Body of pancreas (tissue), 4 donors: Measurements from ENCODE around the gene PLAC8. TPM values are rescaled to one million over a fixed set of nuclear protein-coding genes. Genes with fewer than 3 reads are reported as not detected.
"Not testable (repeated sequence)": the region's sequence is repeated elsewhere in the genome, so short reads cannot be mapped to it uniquely, and the experiment has no call there.

Experiments used
- ATAC-seq: fragments of 150-250 bp; one replicate; pipeline ENCODE4 v1.9.1; 2016
- DNase-seq, 4 donors: peaks; one replicate each; pipeline ENCODE4 v3.0.0-alpha.2; 2019
- H3K27ac ChIP-seq, 4 donors: fragments of 200-600 bp; sonication (generic); 1 replicate in 3 of 4; 2 replicates in 1 of 4; pipeline versions ENCODE4 v1.5.1 to v1.6.1; 2016 to 2019; ENCODE audit warnings: mild to moderate bottlenecking in 1 of 4, mixed read lengths in 1 of 4, moderate library complexity in 1 of 4
- H3K27me3 ChIP-seq, 2 donors: fragments of 200-600 bp; sonication (generic); one replicate each; pipeline ENCODE4 v1.6.0; 2016; ENCODE audit warnings: mild to moderate bottlenecking in 1 of 2
- H3K36me3 ChIP-seq, 2 donors: fragments of 200-600 bp; sonication (generic); replicated peaks in 1 of 2; 2 replicates each; pipeline ENCODE4 v1.5.1; 2016; ENCODE audit warnings: low read depth in 2 of 2; ENCODE audit not compliant: insufficient read depth in 1 of 2
- H3K4me1 ChIP-seq: fragments of 200-600 bp; sonication (generic); one replicate; pipeline ENCODE4 v1.6.0; 2016
- H3K4me3 ChIP-seq, 2 donors: fragments of 200-600 bp; sonication (generic); 1 replicate in 1 of 2; 2 replicates in 1 of 2; pipeline ENCODE4 v1.5.1; 2016 to 2019
- H3K9me3 ChIP-seq, 3 donors: fragments of 200-600 bp; sonication (generic); 1 replicate in 2 of 3; 2 replicates in 1 of 3; pipeline ENCODE4 v1.5.1; 2016
- POLR2A ChIP-seq, 3 donors: fragments of 450-650 bp; IDR thresholded peaks; one replicate each; pipeline ENCODE4 v1.6.1; 2016; ENCODE audit warnings: antibody characterized with exemption in 3 of 3, mild to moderate bottlenecking in 2 of 3
- WGBS, 2 donors: methylation state at CpG; one replicate each; pipeline ENCODE4 v1.1.5; 2017; 5-methylcytosine and 5-hydroxymethylcytosine counted together
- intact Hi-C: fragments of 100-400 bp; cut with DNase I; formaldehyde crosslinking; loops from one replicate; pipeline ENCODE4 v1.15.1; 2023
- total RNA-seq, 2 donors: library from RNA; depleted of rRNA; stranded (reverse); fragments of >200 nt; gene quantifications; one replicate each; pipeline ENCODE4 v1.1.0, GENCODE V29; 2016
- TF ChIP-seq, protein P1 (sequence below), 7 experiments: fragments of 450-650 bp in 4 of 7; fragments of 200-600 bp in 3 of 7; sonication (generic) in 3 of 7; IDR thresholded peaks; one replicate each; pipeline ENCODE4 v1.5.1; 2016 to 2019; ENCODE audit warnings: antibody characterized with exemption in 7 of 7

PLAC8 gene
- total RNA-seq, 2 donors from 2014 or later, result 2.6 TPM; not detected in 1

DNA sequence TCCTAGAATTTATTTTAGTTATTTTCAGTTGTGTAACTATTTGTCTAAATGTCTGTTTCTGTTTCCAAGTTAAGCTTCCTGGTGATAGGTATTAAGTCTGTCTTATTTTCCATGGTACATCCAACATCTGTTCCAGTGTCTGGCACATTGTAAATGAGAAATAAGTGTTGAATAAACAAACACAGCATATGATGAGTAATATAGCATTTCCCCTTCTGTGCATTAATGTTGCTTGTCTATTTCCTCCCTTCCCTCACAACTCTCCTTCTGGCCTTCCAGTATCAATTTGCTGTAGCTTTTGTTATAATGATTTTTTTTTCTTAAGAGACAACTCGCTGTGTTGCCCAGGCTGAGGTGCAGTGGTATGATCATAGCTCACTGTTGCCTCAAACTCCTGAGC lies 43.4 kb downstream of the PLAC8 start:
- H3K4me3 ChIP-seq, result no peak overlapping the region
- intact Hi-C loops, result loop anchor here (10.0 kb wide), 1 partner anchor 184 kb away; no protein-coding TSS in a partner anchor
- ATAC-seq (no peak), DNase-seq (no peak)
- no peaks in the 10 kb centered on the region for H3K9me3 ChIP-seq
- WGBS, 2 donors, result 89 to 94% methylated on average over 1 of the region's 1 CpG
- H3K27me3 ChIP-seq, result no peaks in the 10 kb centered on the region
- no peak for TF ChIP-seq POLR2A (IDR thresholded peaks at IDR 0.05)
- TF ChIP-seq, protein P1, sequence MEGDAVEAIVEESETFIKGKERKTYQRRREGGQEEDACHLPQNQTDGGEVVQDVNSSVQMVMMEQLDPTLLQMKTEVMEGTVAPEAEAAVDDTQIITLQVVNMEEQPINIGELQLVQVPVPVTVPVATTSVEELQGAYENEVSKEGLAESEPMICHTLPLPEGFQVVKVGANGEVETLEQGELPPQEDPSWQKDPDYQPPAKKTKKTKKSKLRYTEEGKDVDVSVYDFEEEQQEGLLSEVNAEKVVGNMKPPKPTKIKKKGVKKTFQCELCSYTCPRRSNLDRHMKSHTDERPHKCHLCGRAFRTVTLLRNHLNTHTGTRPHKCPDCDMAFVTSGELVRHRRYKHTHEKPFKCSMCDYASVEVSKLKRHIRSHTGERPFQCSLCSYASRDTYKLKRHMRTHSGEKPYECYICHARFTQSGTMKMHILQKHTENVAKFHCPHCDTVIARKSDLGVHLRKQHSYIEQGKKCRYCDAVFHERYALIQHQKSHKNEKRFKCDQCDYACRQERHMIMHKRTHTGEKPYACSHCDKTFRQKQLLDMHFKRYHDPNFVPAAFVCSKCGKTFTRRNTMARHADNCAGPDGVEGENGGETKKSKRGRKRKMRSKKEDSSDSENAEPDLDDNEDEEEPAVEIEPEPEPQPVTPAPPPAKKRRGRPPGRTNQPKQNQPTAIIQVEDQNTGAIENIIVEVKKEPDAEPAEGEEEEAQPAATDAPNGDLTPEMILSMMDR (IDR thresholded peaks at IDR 0.05), result no peak
- no peak overlapping the region for H3K27ac ChIP-seq
- H3K36me3 ChIP-seq, result peaks cover 5 to 9% of the 10 kb centered on the region in 2 donors
- no peaks in the 10 kb centered on the region for H3K4me1 ChIP-seq

DNA sequence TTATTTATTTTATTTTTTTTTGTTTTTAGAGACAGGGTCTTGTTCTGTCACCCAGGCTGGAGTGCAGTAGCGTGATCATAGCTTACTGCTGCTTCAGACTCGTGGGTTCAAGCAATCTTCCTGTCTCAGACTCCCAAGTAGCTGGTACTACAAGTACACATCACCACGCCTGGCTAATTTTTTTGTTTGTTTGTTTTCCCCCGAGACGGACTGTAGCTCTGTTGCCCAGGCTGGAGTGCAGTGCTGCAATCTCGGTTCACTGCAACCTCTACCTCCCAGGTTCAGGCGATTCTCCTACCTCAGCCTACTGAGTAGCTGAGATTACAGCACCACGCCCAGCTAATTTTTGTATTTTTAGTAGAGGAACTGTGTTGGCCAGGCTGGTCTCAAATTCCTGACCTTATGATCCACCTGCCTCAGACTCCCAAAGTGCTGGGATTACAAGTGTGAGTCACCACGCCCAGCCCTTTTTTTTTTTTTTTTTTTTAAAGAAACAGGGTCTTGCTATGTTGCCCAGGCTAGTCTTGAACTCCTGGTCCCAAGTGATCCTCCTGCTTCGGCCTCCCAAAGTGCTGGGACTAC lies 47.4 kb downstream of the PLAC8 start:
- H3K4me1 ChIP-seq, result no peaks in the 10 kb centered on the region
- no peak for DNase-seq
- 85 to 87% methylated on average over 10 of the region's 10 CpGs for WGBS, 2 donors
- H3K27me3 ChIP-seq, result no peaks in the 10 kb centered on the region
- H3K36me3 ChIP-seq, result peaks cover 0 to 16% of the 10 kb centered on the region in 2 donors
- H3K9me3 ChIP-seq, result no peaks in the 10 kb centered on the region
- no peak overlapping the region for H3K4me3 ChIP-seq
- no peak overlapping the region for H3K27ac ChIP-seq
- no peak for TF ChIP-seq POLR2A (IDR thresholded peaks at IDR 0.05)
- TF ChIP-seq, protein P1 (IDR thresholded peaks at IDR 0.05), result no peak
- ATAC-seq, result no peak
- intact Hi-C loops, result no loop called here

DNA sequence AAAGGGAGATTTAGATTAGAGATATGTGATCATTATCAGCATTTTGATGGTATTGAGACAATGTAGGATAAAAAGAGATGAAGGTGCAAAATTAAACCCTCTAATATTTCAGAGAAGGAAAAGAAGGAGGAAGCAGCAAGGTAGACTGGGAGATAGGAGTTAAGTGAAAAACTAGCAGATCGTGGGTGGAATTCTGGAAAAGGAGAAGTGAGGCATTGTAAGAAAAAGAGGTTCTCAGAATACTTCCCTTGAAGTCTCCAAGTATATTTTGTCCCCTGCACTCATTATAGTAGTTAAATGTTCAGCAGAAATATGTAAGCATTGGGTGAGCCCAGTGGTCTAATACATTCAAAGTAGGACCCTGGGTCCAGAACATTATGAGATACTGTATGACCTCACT lies 49.3 kb downstream of the PLAC8 start:
- Histone ChIP-seq H3K27me3 (no peaks in the 10 kb centered on the region), H3K9me3 (no peaks in the 10 kb centered on the region), H3K4me3 (no peak overlapping the region), H3K4me1 (no peaks in the 10 kb centered on the region), H3K36me3 (peaks cover 0 to 19% of the 10 kb centered on the region in 2 donors), H3K27ac (no peak overlapping the region)
- WGBS, 2 donors, result 68 to 91% methylated on average over 1 of the region's 1 CpG
- no peak for ATAC-seq
- DNase-seq, result no peak
- intact Hi-C loops, result no loop called here
- TF ChIP-seq POLR2A (IDR thresholded peaks at IDR 0.05), result no peak
- TF ChIP-seq, protein P1 (IDR thresholded peaks at IDR 0.05), result no peak

DNA sequence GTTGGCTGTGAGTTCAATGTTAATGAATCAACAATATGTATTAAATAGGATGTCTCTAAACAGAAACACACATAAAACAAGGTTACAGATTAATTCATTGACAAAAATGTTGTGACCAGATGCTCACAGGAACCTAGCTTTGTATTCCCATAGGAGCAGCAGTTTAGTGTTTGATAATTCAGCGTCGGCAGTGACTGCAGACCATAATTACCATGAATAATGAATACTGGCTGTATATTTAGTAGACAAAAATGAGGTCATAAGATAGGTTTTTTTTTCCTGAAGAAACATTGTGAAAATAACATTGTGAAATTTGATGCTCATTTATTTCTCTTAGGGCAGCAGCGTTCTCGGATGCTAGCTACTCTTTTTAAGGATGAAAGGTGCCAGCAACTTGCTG lies 51.8 kb downstream of the PLAC8 start:
- no peak overlapping the region for H3K27ac ChIP-seq
- H3K4me3 ChIP-seq, result no peak overlapping the region
- no peaks in the 10 kb centered on the region for H3K9me3 ChIP-seq
- DNase-seq (no peak), ATAC-seq (no peak)
- no peaks in the 10 kb centered on the region for H3K4me1 ChIP-seq
- 91 to 93% methylated on average over 4 of the region's 4 CpGs for WGBS, 2 donors
- H3K36me3 ChIP-seq, result peaks cover 0 to 18% of the 10 kb centered on the region in 2 donors
- TF ChIP-seq POLR2A (IDR thresholded peaks at IDR 0.05), result no peak
- TF ChIP-seq, protein P1 (IDR thresholded peaks at IDR 0.05), result no peak
- intact Hi-C loops, result no loop called here
- no peaks in the 10 kb centered on the region for H3K27me3 ChIP-seq

DNA sequence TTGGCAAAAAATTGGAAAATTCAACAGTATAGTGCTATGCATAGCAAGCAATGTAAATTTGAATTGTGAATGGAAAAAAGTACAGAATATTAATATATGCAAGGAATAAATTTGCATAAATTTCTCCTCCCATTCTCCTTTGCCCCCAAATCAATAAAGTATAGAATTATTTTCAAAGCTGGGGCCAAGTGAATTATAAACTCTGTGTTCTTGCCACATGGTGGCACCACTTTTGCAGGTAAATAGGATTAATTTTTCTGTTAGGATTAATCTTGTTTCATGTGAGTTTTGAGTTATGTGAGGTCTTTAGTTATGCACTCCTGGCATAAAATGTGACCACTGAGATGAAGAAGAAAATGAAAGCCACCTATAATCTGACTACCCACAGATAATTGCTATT lies 59.6 kb downstream of the PLAC8 start:
- H3K27me3 ChIP-seq, result no peaks in the 10 kb centered on the region
- no peaks in the 10 kb centered on the region for H3K9me3 ChIP-seq
- no peaks in the 10 kb centered on the region for H3K4me1 ChIP-seq
- H3K27ac ChIP-seq, result no peak overlapping the region
- H3K36me3 ChIP-seq, result peaks cover 0 to 4% of the 10 kb centered on the region in 2 donors
- DNase-seq (no peak), ATAC-seq (no peak)
- intact Hi-C loops, result no loop called here
- TF ChIP-seq, protein P1 (IDR thresholded peaks at IDR 0.05), result peak in 3 of 7 experiments; percentile 18 to 24 (median 21)
- TF ChIP-seq POLR2A (IDR thresholded peaks at IDR 0.05), result no peak
- H3K4me3 ChIP-seq, result no peak overlapping the region

DNA sequence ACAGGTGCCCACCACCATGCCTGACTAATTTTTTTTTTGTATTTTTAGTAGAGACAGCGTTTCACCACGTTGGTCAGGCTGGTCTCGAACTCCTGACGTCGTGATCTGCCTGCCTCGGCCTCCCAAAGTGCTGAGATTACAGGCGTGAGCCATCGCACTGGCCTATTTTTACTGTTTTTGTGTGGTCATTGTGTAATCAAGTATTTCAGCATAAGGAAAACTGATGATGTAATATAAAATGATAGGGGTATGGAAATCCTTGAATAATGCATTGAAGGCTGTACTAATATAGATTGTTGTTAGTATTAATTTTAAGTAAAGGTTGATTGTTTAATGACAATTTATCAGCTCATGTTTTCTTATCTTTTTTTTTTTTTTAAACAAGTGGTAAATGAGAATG lies 65.7 kb downstream of the PLAC8 start:
- H3K4me1 ChIP-seq, ATAC-seq, H3K27ac ChIP-seq, intact Hi-C loops, H3K36me3 ChIP-seq, H3K4me3 ChIP-seq, DNase-seq, H3K9me3 ChIP-seq, H3K27me3 ChIP-seq: not testable (repeated sequence)
- WGBS, 2 donors, result 85 to 93% methylated on average over 8 of the region's 8 CpGs
